CD1c-positive myeloid dendritic cell (primary cell): ENCODE data around the gene ERICH2.

Experiments
- DNase-seq: peaks from one replicate; pipeline ENCODE4 v3.0.0-alpha.2; 2016; ENCODE audit errors: extremely low spot score

ERICH2 gene

DNA sequence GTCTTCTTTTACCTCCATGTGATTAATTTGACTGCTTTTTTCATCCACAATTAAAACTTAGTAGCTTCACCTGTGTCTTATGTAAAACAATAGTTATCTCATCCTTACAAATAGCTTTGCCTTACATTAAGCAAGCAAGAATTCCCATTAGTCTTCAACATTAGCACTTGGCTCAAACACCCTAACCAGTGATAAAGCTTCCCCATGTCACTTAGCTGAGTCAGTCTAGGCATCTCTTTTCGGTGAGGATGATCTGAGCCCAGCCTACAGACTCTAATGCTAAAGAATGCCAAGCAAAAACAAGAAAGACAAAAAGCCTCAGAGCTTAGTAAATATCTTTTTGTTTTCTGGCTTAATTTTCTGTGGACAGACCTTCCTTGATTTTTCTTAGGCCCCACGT, 72.6 kb downstream of the ERICH2 start:
- no peak for DNase-seq

DNA sequence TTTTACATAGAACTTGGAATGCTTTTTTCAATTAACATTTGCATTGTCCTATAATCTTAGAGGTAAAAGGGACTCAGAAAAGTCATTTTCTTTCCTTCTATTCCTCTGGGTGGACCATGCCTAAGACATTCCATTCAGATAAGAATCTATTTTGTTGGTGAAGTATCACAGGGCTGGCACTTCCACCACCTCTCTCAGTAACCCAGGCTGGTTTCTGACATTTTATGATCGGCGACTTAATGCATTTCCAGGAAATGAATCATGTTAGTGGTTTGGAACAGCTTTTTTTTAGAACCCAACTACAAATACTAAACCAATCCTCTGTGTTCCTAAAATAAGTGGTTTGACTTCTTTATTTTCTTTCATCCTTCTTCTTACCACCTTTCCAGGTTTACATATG, 73.5 kb downstream of the ERICH2 start:
- DNase-seq: no peak

- no peak for DNase-seq
Measured at GRCh38 chr2:170845343-170845742, 75.2 kb downstream of the ERICH2 start.

DNA sequence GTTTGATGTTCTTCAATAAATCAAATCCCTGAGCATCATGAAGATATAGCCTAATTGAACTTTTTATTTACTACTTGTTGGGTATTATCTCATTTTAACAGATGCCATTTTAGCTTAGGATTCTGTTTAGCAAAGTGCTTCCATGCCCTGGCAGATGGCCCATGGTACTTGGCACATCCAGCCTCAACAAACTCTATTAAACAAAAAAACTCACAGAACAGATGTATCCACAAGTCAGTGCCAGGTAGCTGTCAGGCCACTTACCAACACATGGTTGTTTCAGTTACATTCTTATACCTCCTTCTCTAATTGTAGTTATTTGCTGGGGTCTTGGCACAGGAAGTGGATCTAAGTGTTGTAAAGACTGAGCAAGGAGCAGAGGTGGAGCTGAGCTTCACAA, 76.1 kb downstream of the ERICH2 start:
- no peak for DNase-seq

DNA sequence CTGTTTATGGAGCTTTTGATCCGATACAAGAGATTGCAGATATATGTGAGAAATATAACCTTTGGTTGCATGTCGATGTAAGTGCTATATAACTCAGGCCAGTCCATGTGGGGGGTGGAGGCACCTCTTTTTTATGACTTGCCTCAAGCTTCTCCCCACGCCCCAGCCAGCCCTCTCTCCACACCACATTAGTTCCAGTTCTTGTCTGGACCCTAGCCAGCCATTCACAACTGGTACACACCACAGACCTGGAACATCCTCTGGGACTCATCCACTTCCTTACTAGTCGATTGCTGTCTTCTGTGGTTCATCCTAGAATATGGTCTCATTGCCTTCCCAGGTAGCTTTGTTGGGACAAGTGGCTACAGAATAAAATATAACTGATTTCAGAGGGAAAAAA, 77.5 kb downstream of the ERICH2 start:
- no peak for DNase-seq
